HG03520 (cell line): ENCODE data around the gene SLC1A5.
A peak's percentile ranks its signal among the peaks of the same experiment; 100 is the strongest.
"Not testable (repeated sequence)": the region's sequence is repeated elsewhere in the genome, so short reads cannot be mapped to it uniquely, and the experiment has no call there.

ENCODE experiments used
- ATAC-seq: cut with Tn5 transposase; IDR thresholded peaks from one replicate; pipeline ENCODE4 v1.9.1; 2021; ENCODE audit warnings: mild to moderate bottlenecking, moderate library complexity; ENCODE audit not compliant: unreplicated experiment

The SLC1A5 gene

GRCh38 chr19:46772170-46773017 lies 16.0 kb downstream of the SLC1A5 start:
- ATAC-seq = no peak

- ATAC-seq = not testable (repeated sequence)
These were observed 19.6 kb downstream of the SLC1A5 start for GRCh38 chr19:46768746-46769145.

- no peak for ATAC-seq
These were observed 21.7 kb downstream of the SLC1A5 start for GRCh38 chr19:46766569-46767317.

- ATAC-seq = no peak
These were observed 23.5 kb downstream of the SLC1A5 start for GRCh38 chr19:46764817-46765291.

- ATAC-seq = no peak
These were observed 26.0 kb downstream of the SLC1A5 start for GRCh38 chr19:46762245-46762890.

GRCh38 chr19:46761418-46761831 lies 27.0 kb downstream of the SLC1A5 start:
- no peak for ATAC-seq

- ATAC-seq = not testable (repeated sequence)
These were observed 27.5 kb downstream of the SLC1A5 start for GRCh38 chr19:46760897-46761296.

GRCh38 chr19:46760363-46760762 lies 28.0 kb downstream of the SLC1A5 start:
- ATAC-seq = no peak

- ATAC-seq = no peak
These were observed 28.5 kb downstream of the SLC1A5 start for GRCh38 chr19:46759817-46760333.

- no peak for ATAC-seq
These were observed 29.2 kb downstream of the SLC1A5 start for GRCh38 chr19:46759206-46759605.

- no peak for ATAC-seq
These were observed 31.9 kb downstream of the SLC1A5 start for GRCh38 chr19:46756544-46756888.

GRCh38 chr19:46755853-46756543 lies 32.4 kb downstream of the SLC1A5 start:
- no peak for ATAC-seq

GRCh38 chr19:46755077-46755852 lies 33.1 kb downstream of the SLC1A5 start:
- no peak for ATAC-seq

GRCh38 chr19:46753420-46754155 lies 34.8 kb downstream of the SLC1A5 start:
- ATAC-seq = no peak

- no peak for ATAC-seq
These were observed 39.9 kb downstream of the SLC1A5 start for GRCh38 chr19:46748325-46749109.

- ATAC-seq = peak; percentile 43
These were observed 41.9 kb downstream of the SLC1A5 start, which contains the start of gene STRN4 for GRCh38 chr19:46746281-46747057. TSS of gene STRN4 (minus strand) at chr19:46746450. CDS start at chr19:46746430, 20 bp downstream.

- peak; percentile 39 for ATAC-seq
These were observed 42.7 kb downstream of the SLC1A5 start, which contains the start of gene FKRP for GRCh38 chr19:46745521-46746280. TSS of gene FKRP (plus strand) at chr19:46746057. CDS start at chr19:46755451, 9,394 bp downstream.
